Measurements from ENCODE around the gene TMCC1.

- no peak for TF ChIP-seq GATA3 (IDR thresholded peaks at IDR 0.05; ENCODE audit: low read depth, low read length)
- TF ChIP-seq GATA2 (IDR thresholded peaks at IDR 0.05; ENCODE audit: low read depth, low read length), result no peak
Measured at GRCh38 chr3:129773691-129774663, 119.5 kb downstream of the TMCC1 start.

Measured in SH-SY5Y (cell line).